Measurements from ENCODE around the gene WDPCP.
"Not testable (repeated sequence)": the region's sequence is repeated elsewhere in the genome, so short reads cannot be mapped to it uniquely, and the experiment has no call there.

- TF ChIP-seq CTCF (conservative IDR thresholded peaks at IDR 0.05 in 1 of 2, IDR thresholded peaks at IDR 0.05 in 1 of 2; ENCODE audit: extremely low read depth in 1 of 2, insufficient read depth in 1 of 2, low read depth in 1 of 2, low read length in 2 of 2); EZH2 (IDR thresholded peaks at IDR 0.05; ENCODE audit: borderline replicate concordance, low read length): not testable (repeated sequence)
Measured at GRCh38 chr2:63608865-63609264, 20.6 kb upstream of the WDPCP start.

Data from mammary epithelial cell (primary cell).